Gastrocnemius medialis (tissue), 4 donors: ENCODE measurements around the gene DNASE1L2.

Experiments
- POLR2A ChIP-seq, 2 donors: fragments of 450-650 bp; IDR thresholded peaks; one replicate each; pipeline ENCODE4 v1.6.1; 2017; ENCODE audit warnings: antibody characterized with exemption in 2 of 2, mild to moderate bottlenecking in 2 of 2, moderate library complexity in 2 of 2
- TF ChIP-seq, protein P1 (sequence below), 5 experiments: fragments of 450-650 bp in 3 of 5; fragments of 200-600 bp in 2 of 5; sonication (generic) in 2 of 5; IDR thresholded peaks in 4 of 5; conservative IDR thresholded peaks in 1 of 5; 1 replicate in 4 of 5; 2 replicates in 1 of 5; pipeline ENCODE4 v1.5.1; 2016 to 2019; ENCODE audit warnings: antibody characterized with exemption in 5 of 5, mild to moderate bottlenecking in 3 of 5, moderate library complexity in 3 of 5

DNA sequence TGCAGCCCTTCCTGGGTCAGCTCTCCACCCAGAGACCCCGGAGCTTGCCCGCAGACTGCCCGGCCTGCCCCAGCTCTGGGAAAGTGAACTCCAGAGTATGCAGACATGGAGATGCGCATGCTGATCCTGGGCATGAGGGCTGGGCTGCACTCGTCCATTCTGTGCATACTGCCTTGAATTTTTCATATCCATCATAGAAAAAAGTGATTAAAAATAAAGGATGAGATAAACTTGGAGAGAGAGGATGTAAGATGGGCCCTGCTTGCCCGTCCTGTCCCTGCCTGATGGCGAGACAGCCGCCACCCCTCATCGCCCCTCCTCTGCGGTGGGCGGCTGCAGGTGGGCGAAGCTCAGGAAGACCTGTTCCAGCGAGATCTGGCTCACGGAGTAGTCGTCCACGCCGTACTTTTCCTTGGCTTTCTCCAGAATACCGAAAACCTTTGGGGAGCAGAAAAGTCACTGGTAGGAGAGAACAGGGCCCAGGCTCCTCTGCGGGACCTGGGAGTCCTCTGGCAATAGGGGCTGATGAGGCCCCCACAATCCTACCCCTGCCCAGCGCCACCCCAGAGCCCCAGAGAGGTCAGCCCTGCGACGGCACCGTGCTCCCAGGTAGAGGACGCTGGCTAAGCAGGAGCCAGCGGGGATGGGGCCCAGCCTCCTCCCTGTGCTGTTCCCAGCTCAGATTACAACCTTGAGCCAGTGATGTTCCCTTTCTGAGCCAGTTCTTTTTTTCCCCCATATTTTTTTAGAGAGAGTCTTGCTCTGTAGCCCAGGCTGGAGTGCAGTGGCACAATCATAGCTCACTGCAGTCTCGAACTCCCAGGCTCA lies 40.3 kb downstream of the DNASE1L2 start:
- TF ChIP-seq, protein P1, sequence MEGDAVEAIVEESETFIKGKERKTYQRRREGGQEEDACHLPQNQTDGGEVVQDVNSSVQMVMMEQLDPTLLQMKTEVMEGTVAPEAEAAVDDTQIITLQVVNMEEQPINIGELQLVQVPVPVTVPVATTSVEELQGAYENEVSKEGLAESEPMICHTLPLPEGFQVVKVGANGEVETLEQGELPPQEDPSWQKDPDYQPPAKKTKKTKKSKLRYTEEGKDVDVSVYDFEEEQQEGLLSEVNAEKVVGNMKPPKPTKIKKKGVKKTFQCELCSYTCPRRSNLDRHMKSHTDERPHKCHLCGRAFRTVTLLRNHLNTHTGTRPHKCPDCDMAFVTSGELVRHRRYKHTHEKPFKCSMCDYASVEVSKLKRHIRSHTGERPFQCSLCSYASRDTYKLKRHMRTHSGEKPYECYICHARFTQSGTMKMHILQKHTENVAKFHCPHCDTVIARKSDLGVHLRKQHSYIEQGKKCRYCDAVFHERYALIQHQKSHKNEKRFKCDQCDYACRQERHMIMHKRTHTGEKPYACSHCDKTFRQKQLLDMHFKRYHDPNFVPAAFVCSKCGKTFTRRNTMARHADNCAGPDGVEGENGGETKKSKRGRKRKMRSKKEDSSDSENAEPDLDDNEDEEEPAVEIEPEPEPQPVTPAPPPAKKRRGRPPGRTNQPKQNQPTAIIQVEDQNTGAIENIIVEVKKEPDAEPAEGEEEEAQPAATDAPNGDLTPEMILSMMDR (IDR thresholded peaks at IDR 0.05 in 4 of 5, conservative IDR thresholded peaks at IDR 0.05 in 1 of 5) = no peak
- TF ChIP-seq POLR2A (IDR thresholded peaks at IDR 0.05) = no peak
